Stimulated activated CD8-positive, alpha-beta memory T cell treated with anti-CD3 and anti-CD28 coated beads, Interleukin-4, amount 100 ng/mL, for 4 hours (primary cell): Measurements from ENCODE around the gene ISL2.
"Not testable (repeated sequence)": the region's sequence is repeated elsewhere in the genome, so short reads cannot be mapped to it uniquely, and the experiment has no call there.

Experiments
- DNase-seq, 2 donors: peaks; one replicate each; pipeline ENCODE4 v3.0.0-alpha.2; 2020; ENCODE audit warnings: low read depth in 2 of 2, low spot score in 1 of 2

ISL2 gene

GRCh38 chr15:76336254-76337058 is at the start of gene ISL2:
ISL2 (plus strand) TSS chr15:76336773; CDS start chr15:76336884, 111 bp downstream.
- DNase-seq = peak; percentile 31

- no peak for DNase-seq
These were observed 47.0 kb upstream of the ISL2 start for GRCh38 chr15:76289582-76289981.

DNA sequence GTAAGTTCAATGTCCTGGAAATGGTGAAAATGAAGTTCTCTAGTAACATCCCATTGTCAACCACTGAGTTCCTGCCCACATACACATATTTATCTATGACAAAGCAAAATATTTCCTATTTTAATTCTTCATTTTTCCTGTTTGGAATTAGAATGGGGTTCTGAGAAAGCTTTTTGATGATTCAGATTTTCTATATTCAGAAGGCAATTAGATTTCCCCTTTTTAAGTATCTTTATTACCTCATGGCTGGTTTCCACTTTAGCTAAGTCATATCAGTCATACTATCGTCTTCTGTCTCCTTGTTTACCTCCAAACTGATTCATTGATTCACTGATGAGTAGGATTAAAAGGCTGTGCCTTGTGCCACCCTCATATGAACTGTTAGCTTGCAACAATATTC is 43.2 kb upstream of the ISL2 start:
- DNase-seq = no peak

DNA sequence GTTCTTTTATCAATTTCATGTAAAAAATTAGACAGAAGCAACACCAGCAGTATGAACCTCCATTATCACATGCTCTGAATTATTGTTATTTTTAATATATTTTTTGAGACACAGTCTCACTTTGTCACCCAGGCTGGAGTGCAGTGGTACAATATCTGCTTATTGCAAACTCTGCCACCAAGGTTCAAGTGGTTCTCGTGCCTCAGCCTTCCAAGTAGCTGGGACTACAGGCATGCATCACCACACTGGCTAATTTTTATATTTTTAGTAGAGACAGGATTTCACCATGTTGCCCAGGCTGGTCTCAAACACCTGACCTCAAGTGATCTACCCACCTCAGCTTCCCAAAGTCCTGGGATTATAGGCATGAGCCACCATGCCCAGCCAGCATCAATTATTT is 42.1 kb upstream of the ISL2 start:
- not testable (repeated sequence) for DNase-seq

GRCh38 chr15:76296849-76297248 is 39.7 kb upstream of the ISL2 start:
- DNase-seq = no peak

- DNase-seq = not testable (repeated sequence)
These were observed 38.6 kb upstream of the ISL2 start for GRCh38 chr15:76297951-76298350.

DNA sequence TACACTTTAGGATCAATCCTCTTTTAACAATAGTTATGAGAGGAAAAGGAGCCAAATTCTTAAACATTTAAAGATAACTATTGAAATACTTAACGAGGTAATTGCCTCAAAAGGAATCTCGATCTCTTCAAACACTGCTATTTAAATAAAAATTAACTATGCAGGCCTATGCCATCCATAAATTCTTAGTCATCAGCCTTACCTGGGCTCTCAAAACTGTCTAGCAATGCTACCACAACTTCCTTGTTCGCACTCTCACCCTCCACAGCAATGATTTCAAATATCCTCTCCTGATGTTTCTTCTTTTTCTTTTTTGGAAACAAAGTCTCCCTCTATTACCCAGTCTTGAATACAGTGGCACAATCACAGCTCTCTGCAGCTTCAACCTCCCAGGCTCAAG is 37.6 kb upstream of the ISL2 start:
- DNase-seq = no peak

- DNase-seq = no peak
These were observed 36.8 kb upstream of the ISL2 start for GRCh38 chr15:76299786-76300185.

DNA sequence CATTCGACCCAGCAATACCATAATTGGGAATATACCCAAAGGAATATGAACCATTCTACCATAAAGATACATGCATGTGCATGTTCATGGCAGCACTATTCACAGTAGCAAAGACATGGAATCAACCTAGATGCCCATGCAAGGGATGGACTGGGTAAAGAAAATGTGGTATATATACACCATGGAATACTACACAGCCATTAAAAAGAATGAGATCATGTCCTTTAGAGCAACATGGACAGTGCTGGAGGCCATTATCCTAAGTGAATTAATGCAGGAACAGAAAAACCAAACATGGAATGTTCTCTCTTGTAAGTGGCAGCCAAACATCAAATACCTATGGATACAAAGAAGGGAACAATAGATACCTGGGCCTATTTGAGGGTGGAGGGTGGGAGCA is 32.7 kb upstream of the ISL2 start:
- no peak for DNase-seq

DNA sequence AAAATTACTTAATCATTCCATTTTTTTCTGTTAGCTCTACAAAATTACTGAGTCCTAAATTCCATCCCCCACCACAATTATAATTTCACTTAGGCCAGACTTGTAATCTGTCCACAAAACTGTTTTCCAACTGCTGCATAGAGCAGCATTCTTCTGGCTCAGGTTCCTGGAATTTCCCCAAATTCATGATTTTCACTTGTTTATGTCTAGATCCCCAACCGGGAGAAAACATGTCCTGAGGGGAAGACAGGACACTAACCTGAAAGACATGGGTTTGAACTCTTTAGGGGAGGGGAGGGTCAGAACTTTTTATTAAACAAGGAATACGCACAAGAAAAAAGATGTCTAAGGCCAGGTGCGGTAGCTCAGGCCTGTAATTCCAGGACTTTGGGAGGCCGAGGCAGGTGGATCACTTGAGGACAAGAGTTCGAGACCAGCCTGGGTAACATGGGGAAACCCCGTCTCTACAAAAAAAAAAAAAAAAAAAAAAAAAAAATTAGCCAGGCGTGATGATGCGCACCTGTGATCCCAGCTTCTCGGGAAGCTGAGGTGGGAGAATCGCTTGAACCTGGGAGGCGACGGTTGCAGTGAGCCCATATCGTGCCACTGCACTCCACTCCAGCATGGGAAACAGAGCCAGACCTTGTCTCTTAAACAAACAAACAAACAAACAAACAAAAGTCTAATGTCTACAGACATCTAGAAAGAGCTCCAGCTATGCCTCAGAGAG is 26.8 kb upstream of the ISL2 start:
- no peak for DNase-seq

DNA sequence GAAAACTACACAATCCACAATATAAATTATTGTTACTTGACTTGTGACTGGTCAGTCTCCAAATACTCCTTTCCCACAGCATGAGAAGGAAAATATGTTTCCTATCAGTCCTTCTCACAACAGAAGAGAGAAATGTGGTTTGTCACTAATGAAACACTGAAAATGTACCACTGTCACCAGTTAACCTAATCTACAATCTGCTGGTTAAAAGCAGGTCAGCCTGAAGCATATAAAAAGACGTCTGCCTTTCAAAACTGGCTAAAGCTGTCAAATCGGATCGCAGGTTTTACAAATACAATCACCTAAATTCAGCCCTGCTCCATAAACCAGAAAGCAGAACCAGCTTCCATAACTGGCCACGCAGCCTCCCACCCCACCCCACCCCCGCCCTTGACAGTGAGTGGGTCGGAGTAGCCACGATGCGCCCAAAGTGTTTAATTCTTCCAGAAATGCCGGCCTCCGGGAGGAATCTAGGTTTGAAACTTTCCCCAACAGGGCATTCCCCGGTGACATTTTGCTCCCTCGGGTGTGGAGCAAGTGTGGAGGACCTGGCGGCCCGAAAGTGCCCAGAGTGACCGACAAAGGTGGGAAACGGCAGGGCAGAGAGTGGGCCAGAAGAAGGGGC is 26.0 kb upstream of the ISL2 start:
- DNase-seq = no peak

GRCh38 chr15:76311100-76311953 is 25.2 kb upstream of the ISL2 start, which contains the start of gene ETFA:
ETFA (minus strand) TSS chr15:76311469; CDS start chr15:76311388, 81 bp downstream.
- peak; percentile 75 to 80 for DNase-seq

DNA sequence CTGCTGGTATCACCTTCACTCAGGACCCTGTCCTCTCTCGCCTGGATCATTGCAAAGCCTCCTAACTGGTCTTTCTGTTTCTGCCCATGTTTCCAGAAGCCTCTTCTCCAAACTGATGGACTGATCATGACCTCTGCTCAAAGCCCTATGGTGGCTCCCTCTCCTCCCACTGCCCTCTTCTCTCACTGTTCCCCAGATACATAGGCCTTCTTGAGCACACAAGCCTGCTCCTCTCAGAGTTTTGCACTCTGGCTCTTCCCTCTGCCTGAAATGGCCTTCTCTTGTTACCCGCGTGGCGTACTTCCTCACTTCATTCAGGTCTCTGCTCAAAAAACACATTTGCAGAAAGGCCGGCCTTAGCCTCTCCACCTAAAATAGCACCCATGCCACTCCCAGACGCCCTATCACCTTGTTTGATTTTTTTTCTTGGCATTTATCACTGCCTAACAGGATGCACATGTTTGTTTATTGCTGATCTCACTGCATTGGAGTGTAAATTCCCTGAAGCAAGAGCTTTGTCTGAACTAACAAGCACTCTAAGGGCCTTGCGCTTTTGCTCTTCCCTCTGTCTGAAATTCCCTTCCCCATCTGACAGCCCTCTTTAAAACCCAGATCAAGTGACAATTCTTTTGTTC is 23.9 kb upstream of the ISL2 start:
- no peak for DNase-seq

DNA sequence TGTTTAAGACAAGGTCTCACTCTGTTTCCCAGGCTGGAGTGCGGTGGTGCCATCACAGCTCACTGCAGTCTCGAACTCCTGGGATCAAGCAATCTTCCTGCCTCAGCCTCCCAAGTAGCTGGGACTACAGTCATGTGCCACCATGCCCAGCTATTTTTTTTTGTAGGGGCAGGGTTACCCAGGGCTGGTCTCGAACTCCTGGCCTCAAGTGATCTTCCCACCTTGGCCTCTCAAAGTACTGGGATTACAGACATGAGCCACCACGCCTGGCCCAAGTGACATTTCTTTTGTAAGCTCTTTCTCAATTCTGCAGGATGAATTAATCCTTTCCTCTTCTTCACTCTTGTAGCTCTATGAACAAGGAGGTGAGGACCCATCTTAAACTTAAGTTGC is 23.4 kb upstream of the ISL2 start:
- not testable (repeated sequence) for DNase-seq

DNA sequence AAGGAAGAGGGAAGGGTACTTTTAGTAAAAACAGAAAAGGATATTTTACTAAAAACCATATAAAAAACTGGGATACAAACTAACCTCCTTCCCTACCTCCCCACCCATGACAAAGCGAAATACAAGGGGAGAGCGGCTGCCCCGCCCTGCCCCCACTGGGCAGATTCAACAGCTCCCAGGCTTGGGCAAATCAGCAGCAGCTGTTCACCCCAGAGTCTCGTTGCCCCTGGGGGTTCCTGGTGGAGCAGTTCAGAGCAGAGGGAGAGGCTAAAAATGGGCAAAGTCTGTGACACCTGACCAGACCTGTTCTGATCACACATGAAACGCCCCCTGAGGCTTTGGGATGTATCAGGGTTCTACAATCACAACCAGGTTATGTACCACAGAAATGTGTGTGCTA is 22.8 kb upstream of the ISL2 start:
- DNase-seq = no peak

DNA sequence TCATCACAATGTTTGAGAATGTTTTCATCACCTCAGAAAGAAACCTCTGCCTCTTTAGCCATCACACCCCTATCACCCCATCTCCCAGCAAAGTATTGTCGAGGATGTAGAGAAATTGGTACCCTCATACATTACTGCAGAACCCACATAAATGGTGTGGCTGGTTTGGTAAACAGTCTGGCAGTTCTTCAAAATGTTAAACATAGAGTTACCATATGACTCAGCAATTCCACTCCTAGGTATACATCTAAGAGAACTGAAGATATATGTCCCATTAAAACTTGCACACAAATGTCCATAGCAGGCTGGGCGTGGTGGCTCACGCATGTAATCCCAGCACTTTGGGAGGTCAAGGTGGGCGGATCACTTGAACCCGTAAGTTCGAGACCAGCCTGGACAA is 16.6 kb upstream of the ISL2 start:
- no peak for DNase-seq

- no peak for DNase-seq
These were observed 15.4 kb upstream of the ISL2 start for GRCh38 chr15:76321171-76321570.

DNA sequence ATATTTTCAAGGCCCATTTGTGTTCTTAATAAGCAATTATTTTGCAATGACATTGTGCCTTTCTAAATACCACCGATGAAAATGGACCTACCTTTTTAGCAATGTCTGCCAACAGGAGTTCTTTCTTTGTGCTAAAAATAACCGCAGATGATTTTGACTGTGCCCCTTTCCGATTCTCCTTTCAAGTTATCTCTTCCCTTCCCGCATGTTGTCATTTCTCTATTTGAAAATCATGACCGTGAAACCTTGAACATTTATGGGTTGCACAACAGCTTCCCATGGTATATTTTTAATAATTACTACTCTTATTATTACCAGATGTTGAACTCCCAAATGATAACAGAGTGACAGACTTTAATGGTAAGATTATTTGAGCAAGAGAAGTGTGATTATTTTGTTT is 15.0 kb upstream of the ISL2 start:
- no peak for DNase-seq

DNA sequence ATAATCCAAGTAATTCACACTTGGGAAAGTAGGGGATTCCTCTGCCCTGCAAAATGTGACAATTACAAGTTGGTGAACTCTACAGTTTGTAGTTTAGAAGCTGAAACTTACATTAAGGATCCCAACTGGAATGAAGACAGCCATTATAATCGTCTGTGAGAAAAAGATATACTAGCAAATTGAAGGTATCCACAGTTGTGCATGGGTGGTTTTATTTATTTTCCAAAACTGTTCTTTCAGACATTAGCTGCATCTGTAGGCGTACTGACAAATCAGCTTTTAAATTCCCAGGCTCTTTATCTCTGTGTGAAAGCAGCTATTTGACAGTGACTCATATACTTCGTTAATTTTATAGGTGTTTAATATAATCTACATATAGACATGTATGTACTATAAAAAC is 12.5 kb upstream of the ISL2 start:
- no peak for DNase-seq

DNA sequence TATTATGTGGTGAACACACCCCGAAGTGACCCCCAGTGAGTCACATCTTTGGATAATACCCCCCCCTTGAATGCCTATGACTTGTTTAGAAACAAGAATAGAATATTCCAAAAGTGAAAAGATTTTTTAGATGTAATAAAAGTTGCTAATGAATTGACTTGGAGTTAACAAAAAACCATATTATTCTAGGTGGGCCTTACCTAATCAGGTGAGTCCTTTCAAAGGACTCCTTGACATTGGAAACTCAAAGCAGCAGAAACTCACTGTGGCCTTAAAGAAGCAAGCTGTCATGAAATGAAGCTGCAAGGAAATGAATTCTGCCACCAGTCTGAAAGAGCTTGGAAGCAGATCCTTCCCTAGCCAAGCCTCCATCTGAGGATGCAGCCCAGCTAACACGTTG is 10.9 kb upstream of the ISL2 start:
- no peak for DNase-seq
